ENCODE results near the gene EFCAB13.
"Not testable (repeated sequence)": the region's sequence is repeated elsewhere in the genome, so short reads cannot be mapped to it uniquely, and the experiment has no call there.

Gene EFCAB13

DNA sequence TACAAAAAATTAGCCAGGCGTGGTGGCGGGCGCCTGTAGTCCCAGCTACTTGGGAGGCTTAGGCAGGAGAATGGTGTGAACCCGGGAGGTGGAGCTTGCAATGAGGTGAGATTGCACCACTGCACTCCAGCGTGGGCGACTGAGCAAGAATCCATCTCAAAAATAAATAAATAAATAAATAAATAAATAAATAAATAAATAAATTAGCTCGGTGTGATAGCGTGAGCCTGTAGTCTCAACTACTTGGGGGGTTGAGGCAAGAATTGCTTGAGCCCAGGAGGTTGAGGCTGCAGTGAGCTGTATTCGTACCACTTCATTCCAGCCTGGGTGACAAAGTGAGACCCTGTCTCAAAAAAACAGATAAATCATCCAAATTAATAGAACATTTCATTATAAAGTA lies 108.5 kb downstream of the EFCAB13 start:
- H3K4me1 ChIP-seq (ENCODE audit: control insufficient read depth, insufficient read depth, low read length); POLR2A ChIA-PET; H3K9me3 ChIP-seq (ENCODE audit: control insufficient read depth, insufficient read depth, low read depth, low read length); H3K27ac ChIP-seq (ENCODE audit: extremely low read depth, low read depth, low read length); H3K4me3 ChIP-seq (ENCODE audit: low read depth, low read length); H3K36me3 ChIP-seq (ENCODE audit: control insufficient read depth in 2 of 2, insufficient read depth in 1 of 2, low read length in 2 of 2); CTCF ChIA-PET: not testable (repeated sequence)
- 0 out of 2 replicates have a peak, but pooled peaks have one; percentile 26 for TF ChIP-seq ZNF791 (tag by site-specific recombination; IDR thresholded peaks at IDR 0.05)
- peak; percentile 70; the same call in 1 of the 2 replicates for TF ChIP-seq ZBTB8A (tag by site-specific recombination; IDR thresholded peaks at IDR 0.05)
- TF ChIP-seq, protein P1, sequence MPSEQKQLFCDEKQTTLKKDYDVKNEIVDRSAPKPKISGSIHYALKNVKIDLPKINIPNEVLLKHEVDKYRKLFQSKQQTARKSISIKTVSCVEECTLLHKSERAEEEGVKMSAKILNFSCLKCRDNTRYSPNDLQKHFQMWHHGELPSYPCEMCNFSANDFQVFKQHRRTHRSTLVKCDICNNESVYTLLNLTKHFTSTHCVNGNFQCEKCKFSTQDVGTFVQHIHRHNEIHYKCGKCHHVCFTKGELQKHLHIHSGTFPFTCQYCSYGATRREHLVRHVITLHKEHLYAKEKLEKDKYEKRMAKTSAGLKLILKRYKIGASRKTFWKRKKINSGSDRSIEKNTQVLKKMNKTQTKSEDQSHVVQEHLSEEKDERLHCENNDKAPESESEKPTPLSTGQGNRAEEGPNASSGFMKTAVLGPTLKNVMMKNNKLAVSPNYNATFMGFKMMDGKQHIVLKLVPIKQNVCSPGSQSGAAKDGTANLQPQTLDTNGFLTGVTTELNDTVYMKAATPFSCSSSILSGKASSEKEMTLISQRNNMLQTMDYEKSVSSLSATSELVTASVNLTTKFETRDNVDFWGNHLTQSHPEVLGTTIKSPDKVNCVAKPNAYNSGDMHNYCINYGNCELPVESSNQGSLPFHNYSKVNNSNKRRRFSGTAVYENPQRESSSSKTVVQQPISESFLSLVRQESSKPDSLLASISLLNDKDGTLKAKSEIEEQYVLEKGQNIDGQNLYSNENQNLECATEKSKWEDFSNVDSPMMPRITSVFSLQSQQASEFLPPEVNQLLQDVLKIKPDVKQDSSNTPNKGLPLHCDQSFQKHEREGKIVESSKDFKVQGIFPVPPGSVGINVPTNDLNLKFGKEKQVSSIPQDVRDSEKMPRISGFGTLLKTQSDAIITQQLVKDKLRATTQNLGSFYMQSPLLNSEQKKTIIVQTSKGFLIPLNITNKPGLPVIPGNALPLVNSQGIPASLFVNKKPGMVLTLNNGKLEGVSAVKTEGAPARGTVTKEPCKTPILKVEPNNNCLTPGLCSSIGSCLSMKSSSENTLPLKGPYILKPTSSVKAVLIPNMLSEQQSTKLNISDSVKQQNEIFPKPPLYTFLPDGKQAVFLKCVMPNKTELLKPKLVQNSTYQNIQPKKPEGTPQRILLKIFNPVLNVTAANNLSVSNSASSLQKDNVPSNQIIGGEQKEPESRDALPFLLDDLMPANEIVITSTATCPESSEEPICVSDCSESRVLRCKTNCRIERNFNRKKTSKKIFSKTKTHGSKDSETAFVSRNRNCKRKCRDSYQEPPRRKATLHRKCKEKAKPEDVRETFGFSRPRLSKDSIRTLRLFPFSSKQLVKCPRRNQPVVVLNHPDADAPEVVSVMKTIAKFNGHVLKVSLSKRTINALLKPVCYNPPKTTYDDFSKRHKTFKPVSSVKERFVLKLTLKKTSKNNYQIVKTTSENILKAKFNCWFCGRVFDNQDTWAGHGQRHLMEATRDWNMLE (tag by site-specific recombination; conservative IDR thresholded peaks at IDR 0.05; ENCODE audit: low read depth) = peak; percentile 92
- 0 out of 2 replicates have a peak, but pooled peaks have one; percentile 28 for TF ChIP-seq ZNF530 (tag by site-specific recombination; IDR thresholded peaks at IDR 0.05; ENCODE audit: low read depth)
- peak; percentile 95 for TF ChIP-seq ZNF394 (tag by site-specific recombination; IDR thresholded peaks at IDR 0.05; ENCODE audit: borderline replicate concordance)
- 0 out of 2 replicates have a peak, but pooled peaks have one; percentile 40 for TF ChIP-seq ZNF223 (tag by site-specific recombination; IDR thresholded peaks at IDR 0.05)
- TF ChIP-seq, protein P2, sequence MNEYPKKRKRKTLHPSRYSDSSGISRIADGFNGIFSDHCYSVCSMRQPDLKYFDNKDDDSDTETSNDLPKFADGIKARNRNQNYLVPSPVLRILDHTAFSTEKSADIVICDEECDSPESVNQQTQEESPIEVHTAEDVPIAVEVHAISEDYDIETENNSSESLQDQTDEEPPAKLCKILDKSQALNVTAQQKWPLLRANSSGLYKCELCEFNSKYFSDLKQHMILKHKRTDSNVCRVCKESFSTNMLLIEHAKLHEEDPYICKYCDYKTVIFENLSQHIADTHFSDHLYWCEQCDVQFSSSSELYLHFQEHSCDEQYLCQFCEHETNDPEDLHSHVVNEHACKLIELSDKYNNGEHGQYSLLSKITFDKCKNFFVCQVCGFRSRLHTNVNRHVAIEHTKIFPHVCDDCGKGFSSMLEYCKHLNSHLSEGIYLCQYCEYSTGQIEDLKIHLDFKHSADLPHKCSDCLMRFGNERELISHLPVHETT (tag by site-specific recombination; IDR thresholded peaks at IDR 0.05) = 0 out of 2 replicates have a peak, but pooled peaks have one; percentile 35
- peak; percentile 55; the same call in 1 of the 2 replicates for TF ChIP-seq GLI2 (tag by site-specific recombination; IDR thresholded peaks at IDR 0.05; ENCODE audit: borderline replicate concordance, low read depth)
- peak; percentile 82; the same call in 1 of the 2 replicates for TF ChIP-seq ZNF560 (tag by site-specific recombination; IDR thresholded peaks at IDR 0.05; ENCODE audit: borderline replicate concordance)
- 0 out of 2 replicates have a peak, but pooled peaks have one; percentile 56 for TF ChIP-seq ZNF19 (tag by site-specific recombination; IDR thresholded peaks at IDR 0.05; ENCODE audit: low read depth)
- TF ChIP-seq, protein P3, sequence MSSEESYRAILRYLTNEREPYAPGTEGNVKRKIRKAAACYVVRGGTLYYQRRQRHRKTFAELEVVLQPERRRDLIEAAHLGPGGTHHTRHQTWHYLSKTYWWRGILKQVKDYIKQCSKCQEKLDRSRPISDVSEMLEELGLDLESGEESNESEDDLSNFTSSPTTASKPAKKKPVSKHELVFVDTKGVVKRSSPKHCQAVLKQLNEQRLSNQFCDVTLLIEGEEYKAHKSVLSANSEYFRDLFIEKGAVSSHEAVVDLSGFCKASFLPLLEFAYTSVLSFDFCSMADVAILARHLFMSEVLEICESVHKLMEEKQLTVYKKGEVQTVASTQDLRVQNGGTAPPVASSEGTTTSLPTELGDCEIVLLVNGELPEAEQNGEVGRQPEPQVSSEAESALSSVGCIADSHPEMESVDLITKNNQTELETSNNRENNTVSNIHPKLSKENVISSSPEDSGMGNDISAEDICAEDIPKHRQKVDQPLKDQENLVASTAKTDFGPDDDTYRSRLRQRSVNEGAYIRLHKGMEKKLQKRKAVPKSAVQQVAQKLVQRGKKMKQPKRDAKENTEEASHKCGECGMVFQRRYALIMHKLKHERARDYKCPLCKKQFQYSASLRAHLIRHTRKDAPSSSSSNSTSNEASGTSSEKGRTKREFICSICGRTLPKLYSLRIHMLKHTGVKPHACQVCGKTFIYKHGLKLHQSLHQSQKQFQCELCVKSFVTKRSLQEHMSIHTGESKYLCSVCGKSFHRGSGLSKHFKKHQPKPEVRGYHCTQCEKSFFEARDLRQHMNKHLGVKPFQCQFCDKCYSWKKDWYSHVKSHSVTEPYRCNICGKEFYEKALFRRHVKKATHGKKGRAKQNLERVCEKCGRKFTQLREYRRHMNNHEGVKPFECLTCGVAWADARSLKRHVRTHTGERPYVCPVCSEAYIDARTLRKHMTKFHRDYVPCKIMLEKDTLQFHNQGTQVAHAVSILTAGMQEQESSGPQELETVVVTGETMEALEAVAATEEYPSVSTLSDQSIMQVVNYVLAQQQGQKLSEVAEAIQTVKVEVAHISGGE (tag by site-specific recombination; conservative IDR thresholded peaks at IDR 0.05; ENCODE audit: low read depth) = peak; percentile 80
- TF ChIP-seq ZNF140 (tag by site-specific recombination; IDR thresholded peaks at IDR 0.05) = peak; percentile 72; the same call in 1 of the 2 replicates
- TF ChIP-seq ZNF664 (tag by site-specific recombination; IDR thresholded peaks at IDR 0.05) = peak; percentile 79
- peak; percentile 62; the same call in 1 of the 2 replicates for TF ChIP-seq ZNF629 (tag by site-specific recombination; IDR thresholded peaks at IDR 0.05)
- TF ChIP-seq ZNF510 (tag by site-specific recombination; IDR thresholded peaks at IDR 0.05; ENCODE audit: insufficient replicate concordance) = peak; percentile 85
- TF ChIP-seq ZNF558 (tag by site-specific recombination; IDR thresholded peaks at IDR 0.05) = peak; percentile 73; the same call in 1 of the 2 replicates
- 0 out of 2 replicates have a peak, but pooled peaks have one; percentile 54 for TF ChIP-seq ZNF292 (tag by site-specific recombination; IDR thresholded peaks at IDR 0.05; ENCODE audit: borderline replicate concordance, low read depth)
- TF ChIP-seq, protein P4, sequence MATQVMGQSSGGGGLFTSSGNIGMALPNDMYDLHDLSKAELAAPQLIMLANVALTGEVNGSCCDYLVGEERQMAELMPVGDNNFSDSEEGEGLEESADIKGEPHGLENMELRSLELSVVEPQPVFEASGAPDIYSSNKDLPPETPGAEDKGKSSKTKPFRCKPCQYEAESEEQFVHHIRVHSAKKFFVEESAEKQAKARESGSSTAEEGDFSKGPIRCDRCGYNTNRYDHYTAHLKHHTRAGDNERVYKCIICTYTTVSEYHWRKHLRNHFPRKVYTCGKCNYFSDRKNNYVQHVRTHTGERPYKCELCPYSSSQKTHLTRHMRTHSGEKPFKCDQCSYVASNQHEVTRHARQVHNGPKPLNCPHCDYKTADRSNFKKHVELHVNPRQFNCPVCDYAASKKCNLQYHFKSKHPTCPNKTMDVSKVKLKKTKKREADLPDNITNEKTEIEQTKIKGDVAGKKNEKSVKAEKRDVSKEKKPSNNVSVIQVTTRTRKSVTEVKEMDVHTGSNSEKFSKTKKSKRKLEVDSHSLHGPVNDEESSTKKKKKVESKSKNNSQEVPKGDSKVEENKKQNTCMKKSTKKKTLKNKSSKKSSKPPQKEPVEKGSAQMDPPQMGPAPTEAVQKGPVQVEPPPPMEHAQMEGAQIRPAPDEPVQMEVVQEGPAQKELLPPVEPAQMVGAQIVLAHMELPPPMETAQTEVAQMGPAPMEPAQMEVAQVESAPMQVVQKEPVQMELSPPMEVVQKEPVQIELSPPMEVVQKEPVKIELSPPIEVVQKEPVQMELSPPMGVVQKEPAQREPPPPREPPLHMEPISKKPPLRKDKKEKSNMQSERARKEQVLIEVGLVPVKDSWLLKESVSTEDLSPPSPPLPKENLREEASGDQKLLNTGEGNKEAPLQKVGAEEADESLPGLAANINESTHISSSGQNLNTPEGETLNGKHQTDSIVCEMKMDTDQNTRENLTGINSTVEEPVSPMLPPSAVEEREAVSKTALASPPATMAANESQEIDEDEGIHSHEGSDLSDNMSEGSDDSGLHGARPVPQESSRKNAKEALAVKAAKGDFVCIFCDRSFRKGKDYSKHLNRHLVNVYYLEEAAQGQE (tag by site-specific recombination; IDR thresholded peaks at IDR 0.05) = peak; percentile 72
- TF ChIP-seq ZNF654 (tag by site-specific recombination; IDR thresholded peaks at IDR 0.05; ENCODE audit: low read depth) = peak; percentile 36
- 0 out of 2 replicates have a peak, but pooled peaks have one; percentile 32 for TF ChIP-seq ZNF501 (tag by site-specific recombination; IDR thresholded peaks at IDR 0.05)
- peak; percentile 83 for TF ChIP-seq ZNF555 (tag by site-specific recombination; conservative IDR thresholded peaks at IDR 0.05)
- peak; percentile 71; the same call in 1 of the 2 replicates for TF ChIP-seq ZXDB (tag by site-specific recombination; IDR thresholded peaks at IDR 0.05)
- TF ChIP-seq ZNF623 (tag by site-specific recombination; IDR thresholded peaks at IDR 0.05) = peak; percentile 79
- 0 out of 2 replicates have a peak, but pooled peaks have one; percentile 57 for TF ChIP-seq ZNF266 (tag by site-specific recombination; IDR thresholded peaks at IDR 0.05; ENCODE audit: low read depth)

All from HEK293 (cell line).